Parathyroid adenoma (tissue), 2 donors: ENCODE data around the gene B3GNT9.
A peak's percentile ranks its signal among the peaks of the same experiment; 100 is the strongest.

ENCODE experiments used
- H2AFZ ChIP-seq: fragments of 300-600 bp; sonication (generic); one replicate; pipeline ENCODE4 v1.7.0; 2017; ENCODE audit warnings: antibody characterized with exemption, mild to moderate bottlenecking
- H3K27ac ChIP-seq: fragments of 300-600 bp; sonication (generic); one replicate; pipeline ENCODE4 v1.7.0; 2017
- H3K27me3 ChIP-seq: fragments of 300-600 bp; sonication (generic); one replicate; pipeline ENCODE4 v1.7.0; 2017; ENCODE audit warnings: low read length; ENCODE audit not compliant: control insufficient read depth, insufficient read depth
- H3K36me3 ChIP-seq: fragments of 300-600 bp; sonication (generic); one replicate; pipeline ENCODE4 v1.7.0; 2017; ENCODE audit warnings: low read length; ENCODE audit not compliant: control insufficient read depth, insufficient read depth
- H3K4me1 ChIP-seq: fragments of 300-600 bp; sonication (generic); one replicate; pipeline ENCODE4 v1.7.0; 2017; ENCODE audit warnings: control low read depth
- H3K4me2 ChIP-seq: fragments of 300-600 bp; sonication (generic); one replicate; pipeline ENCODE4 v1.7.0; 2017; ENCODE audit warnings: low read length
- H3K4me3 ChIP-seq: fragments of 300-600 bp; sonication (generic); one replicate; pipeline ENCODE4 v1.7.0; 2017; ENCODE audit warnings: low read depth, low read length
- H3K79me2 ChIP-seq: fragments of 300-600 bp; sonication (generic); one replicate; pipeline ENCODE4 v1.7.0; 2017; ENCODE audit warnings: control low read depth
- H3K9ac ChIP-seq: fragments of 300-600 bp; sonication (generic); one replicate; pipeline ENCODE4 v1.7.0; 2017; ENCODE audit warnings: mild to moderate bottlenecking
- H3K9me3 ChIP-seq: fragments of 300-600 bp; sonication (generic); one replicate; pipeline ENCODE4 v1.7.0; 2017; ENCODE audit warnings: low read length; ENCODE audit not compliant: control insufficient read depth
- TF ChIP-seq, protein P1 (sequence below): fragments of 300-600 bp; sonication (generic); IDR thresholded peaks from one replicate; pipeline ENCODE4 v1.7.0; 2017; ENCODE audit warnings: antibody characterized with exemption, mild to moderate bottlenecking
- donor health status: primary hyperparathyroidism.

The B3GNT9 gene

GRCh38 chr16:67176662-67177061 lies 25.9 kb upstream of the B3GNT9 start:
- Histone ChIP-seq H2AFZ (no peak overlapping the region), H3K4me1 (peaks cover 16% of the 10 kb centered on the region), H3K9me3 (no peaks in the 10 kb centered on the region), H3K36me3 (no peaks in the 10 kb centered on the region), H3K4me3 (no peak overlapping the region), H3K4me2 (no peak overlapping the region), H3K27ac (no peak overlapping the region), H3K9ac (no peak overlapping the region), H3K79me2 (no peaks in the 10 kb centered on the region), H3K27me3 (no peaks in the 10 kb centered on the region)
- TF ChIP-seq, protein P1, sequence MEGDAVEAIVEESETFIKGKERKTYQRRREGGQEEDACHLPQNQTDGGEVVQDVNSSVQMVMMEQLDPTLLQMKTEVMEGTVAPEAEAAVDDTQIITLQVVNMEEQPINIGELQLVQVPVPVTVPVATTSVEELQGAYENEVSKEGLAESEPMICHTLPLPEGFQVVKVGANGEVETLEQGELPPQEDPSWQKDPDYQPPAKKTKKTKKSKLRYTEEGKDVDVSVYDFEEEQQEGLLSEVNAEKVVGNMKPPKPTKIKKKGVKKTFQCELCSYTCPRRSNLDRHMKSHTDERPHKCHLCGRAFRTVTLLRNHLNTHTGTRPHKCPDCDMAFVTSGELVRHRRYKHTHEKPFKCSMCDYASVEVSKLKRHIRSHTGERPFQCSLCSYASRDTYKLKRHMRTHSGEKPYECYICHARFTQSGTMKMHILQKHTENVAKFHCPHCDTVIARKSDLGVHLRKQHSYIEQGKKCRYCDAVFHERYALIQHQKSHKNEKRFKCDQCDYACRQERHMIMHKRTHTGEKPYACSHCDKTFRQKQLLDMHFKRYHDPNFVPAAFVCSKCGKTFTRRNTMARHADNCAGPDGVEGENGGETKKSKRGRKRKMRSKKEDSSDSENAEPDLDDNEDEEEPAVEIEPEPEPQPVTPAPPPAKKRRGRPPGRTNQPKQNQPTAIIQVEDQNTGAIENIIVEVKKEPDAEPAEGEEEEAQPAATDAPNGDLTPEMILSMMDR = no peak

DNA sequence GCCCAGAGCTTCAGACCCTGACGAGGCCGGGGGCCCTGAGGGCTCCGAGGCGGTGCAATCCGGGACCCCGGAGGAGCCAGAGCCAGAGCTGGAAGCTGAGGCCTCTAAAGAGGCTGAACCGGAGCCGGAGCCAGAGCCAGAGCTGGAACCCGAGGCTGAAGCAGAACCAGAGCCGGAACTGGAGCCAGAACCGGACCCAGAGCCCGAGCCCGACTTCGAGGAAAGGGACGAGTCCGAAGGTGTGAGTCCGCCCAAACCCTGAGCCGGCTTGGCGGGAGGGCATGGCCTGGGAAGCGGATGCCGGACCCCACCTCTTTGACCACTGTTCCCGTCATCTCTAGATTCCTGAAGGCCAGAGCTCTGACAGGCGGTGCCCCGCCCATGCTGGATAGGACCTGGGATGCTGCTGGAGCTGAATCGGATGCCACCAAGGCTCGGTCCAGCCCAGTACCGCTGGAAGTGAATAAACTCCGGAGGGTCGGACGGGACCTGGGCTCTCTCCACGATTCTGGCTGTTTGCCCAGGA lies 24.0 kb upstream of the B3GNT9 start:
- peak overlapping the region; percentile 60 for H3K4me3 ChIP-seq
- peak overlapping the region; percentile 83 for H3K4me2 ChIP-seq
- H3K36me3 ChIP-seq = no peaks in the 10 kb centered on the region
- peak overlapping the region; percentile 88 for H3K27ac ChIP-seq
- TF ChIP-seq, protein P1 = no peak
- H3K27me3 ChIP-seq = no peaks in the 10 kb centered on the region
- no peak overlapping the region for H3K9ac ChIP-seq
- H2AFZ ChIP-seq = peak overlapping the region; percentile 72
- no peaks in the 10 kb centered on the region for H3K9me3 ChIP-seq
- peaks cover 22% of the 10 kb centered on the region for H3K4me1 ChIP-seq
- no peaks in the 10 kb centered on the region for H3K79me2 ChIP-seq

DNA sequence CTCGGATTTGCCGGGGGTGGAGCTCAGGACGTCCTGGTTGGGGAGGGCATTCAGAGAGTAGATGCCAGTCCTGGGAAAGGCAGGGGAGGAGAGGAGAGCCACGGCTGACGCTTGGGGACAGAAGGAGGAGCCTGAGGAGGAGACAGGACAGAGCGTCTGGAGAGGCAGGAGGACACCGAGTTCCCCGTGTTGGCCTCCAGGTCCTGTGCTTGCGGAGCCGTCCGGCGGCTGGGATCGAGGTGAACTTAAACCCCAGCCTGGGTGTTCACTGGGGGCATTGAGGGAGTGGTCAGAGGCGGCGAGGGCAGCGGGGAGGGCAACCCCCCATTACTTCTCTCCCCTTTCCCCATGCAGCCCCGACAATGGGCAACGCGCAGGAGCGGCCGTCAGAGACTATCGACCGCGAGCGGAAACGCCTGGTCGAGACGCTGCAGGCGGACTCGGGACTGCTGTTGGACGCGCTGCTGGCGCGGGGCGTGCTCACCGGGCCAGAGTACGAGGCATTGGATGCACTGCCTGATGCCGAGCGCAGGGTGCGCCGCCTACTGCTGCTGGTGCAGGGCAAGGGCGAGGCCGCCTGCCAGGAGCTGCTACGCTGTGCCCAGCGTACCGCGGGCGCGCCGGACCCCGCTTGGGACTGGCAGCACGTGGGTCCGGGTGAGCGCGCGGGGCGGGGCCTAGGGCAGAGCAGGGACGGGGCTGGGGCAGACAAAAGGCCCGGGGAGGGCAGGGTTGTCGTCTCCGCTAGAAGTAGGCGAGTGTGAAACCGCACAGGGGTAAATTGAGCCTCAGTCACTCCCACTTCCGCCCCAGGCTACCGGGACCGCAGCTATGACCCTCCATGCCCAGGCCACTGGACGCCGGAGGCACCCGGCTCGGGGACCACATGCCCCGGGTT lies 23.3 kb upstream of the B3GNT9 start:
- Histone ChIP-seq H3K79me2 (no peaks in the 10 kb centered on the region), H3K9me3 (no peaks in the 10 kb centered on the region), H3K27ac (peak overlapping the region; percentile 88), H3K4me1 (peaks cover 28% of the 10 kb centered on the region), H3K4me3 (peak overlapping the region; percentile 60), H3K27me3 (no peaks in the 10 kb centered on the region), H3K4me2 (peak overlapping the region; percentile 83), H3K36me3 (no peaks in the 10 kb centered on the region), H2AFZ (peak overlapping the region; percentile 72), H3K9ac (no peak overlapping the region)
- TF ChIP-seq, protein P1 = peak; percentile 46

GRCh38 chr16:67173323-67173722 lies 22.5 kb upstream of the B3GNT9 start:
- TF ChIP-seq, protein P1 = no peak
- H3K27ac ChIP-seq = peak overlapping the region; percentile 88
- H3K36me3 ChIP-seq = no peaks in the 10 kb centered on the region
- no peaks in the 10 kb centered on the region for H3K79me2 ChIP-seq
- H2AFZ ChIP-seq = peak overlapping the region; percentile 72
- H3K4me3 ChIP-seq = peak overlapping the region; percentile 60
- peaks cover 28% of the 10 kb centered on the region for H3K4me1 ChIP-seq
- no peak overlapping the region for H3K9ac ChIP-seq
- H3K27me3 ChIP-seq = no peaks in the 10 kb centered on the region
- H3K4me2 ChIP-seq = peak overlapping the region; percentile 83
- H3K9me3 ChIP-seq = no peaks in the 10 kb centered on the region
